T47D (cell line): ENCODE measurements around the gene CASZ1.

ENCODE experiments used
- DNase-seq, 2 experiments: peaks; one replicate each; pipeline versions ENCODE4 v3.0.0 to v3.0.0-alpha.2; 2011 to 2012; ENCODE audit warnings: low read depth in 1 of 2, low spot score in 1 of 2
- JUND ChIP-seq: IDR thresholded peaks from 2 replicates; pipeline ENCODE4 v1.6.1; 2012; ENCODE audit warnings: low read depth
- in situ Hi-C: cut with HindIII; loops from 2 replicates; pipeline ENCODE4 v1.10.0; 2016; ENCODE audit warnings: low sequenced_read_pairs, low pct_unique_long_range_greater_than_20kb

Gene CASZ1

GRCh38 chr1:10639775-10640578 lies 156.5 kb downstream of the CASZ1 start:
- in situ Hi-C loops = no loop called here

GRCh38 chr1:10639011-10639774 lies 157.3 kb downstream of the CASZ1 start:
- no peak for TF ChIP-seq JUND
- in situ Hi-C loops = no loop called here
- DNase-seq = no peak

More at GRCh38 chr1:10639775-10640578, 156.5 kb downstream of the CASZ1 start:
- no peak for TF ChIP-seq JUND
- DNase-seq = no peak

- no peak for TF ChIP-seq JUND
- no peak for DNase-seq
- in situ Hi-C loops = no loop called here
Observed at GRCh38 chr1:10638559-10639005, 157.9 kb downstream of the CASZ1 start.

DNA sequence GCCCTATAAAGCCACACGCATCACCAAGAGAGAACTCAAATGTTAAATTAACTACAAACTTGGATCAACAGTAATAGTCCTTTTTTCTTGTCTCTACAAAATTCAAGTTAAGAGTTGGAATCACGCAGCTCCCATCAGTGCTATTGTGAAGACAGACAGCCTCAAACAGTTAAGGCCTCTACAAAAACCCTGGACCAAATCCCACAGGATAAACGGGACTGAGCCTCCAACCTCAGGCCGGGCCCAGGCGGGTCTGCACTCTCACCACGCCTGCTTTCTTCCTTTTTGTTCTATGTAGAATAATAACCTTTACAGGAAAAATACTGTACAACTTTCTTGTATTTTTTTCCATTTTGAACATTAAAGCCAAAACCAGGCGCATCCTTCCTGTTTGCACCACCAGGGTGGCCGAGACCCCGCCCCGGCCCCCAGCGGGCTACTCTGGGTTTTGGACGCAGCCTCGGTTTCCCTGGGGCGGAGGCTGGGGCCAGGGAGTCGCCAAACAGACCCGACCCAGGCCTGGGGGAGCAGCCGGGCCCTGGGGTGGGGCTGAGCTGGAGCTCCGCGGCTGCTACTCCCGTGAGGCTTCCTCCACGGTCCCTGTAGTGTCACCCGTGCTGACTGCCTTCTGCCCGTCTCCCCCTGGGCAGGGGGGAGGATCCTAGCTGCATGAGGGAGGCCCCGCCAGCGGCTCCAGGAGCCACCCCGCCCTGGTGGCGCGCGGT lies 158.4 kb downstream of the CASZ1 start:
- in situ Hi-C loops = no loop called here
- DNase-seq = no peak
- no peak for TF ChIP-seq JUND

DNA sequence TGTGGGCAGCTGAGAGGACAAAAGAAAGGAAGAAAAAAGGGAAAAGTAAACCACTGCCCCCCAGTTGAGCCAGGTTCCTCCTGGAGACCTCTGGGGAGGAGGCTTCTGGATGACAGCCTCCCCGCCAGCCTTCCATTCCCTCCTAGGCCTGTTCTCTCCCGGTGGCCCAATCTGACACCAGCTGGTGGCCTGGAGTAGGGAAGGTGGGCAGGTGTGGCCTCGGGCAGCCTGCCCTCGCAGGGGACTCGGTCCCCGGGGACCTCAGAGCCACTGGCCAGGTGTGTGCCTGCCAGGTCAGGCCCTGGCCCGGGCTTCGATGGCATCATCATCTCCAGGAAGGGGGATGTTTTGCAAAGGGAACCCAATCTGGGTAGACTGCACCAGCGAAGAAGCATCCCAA lies 159.0 kb downstream of the CASZ1 start:
- in situ Hi-C loops = no loop called here

GRCh38 chr1:10635992-10636391 lies 160.5 kb downstream of the CASZ1 start:
- in situ Hi-C loops = no loop called here
- DNase-seq = peak; percentile 85 to 96
- TF ChIP-seq JUND = no peak

More for the DNA sequence above, 159.0 kb downstream of the CASZ1 start:
- peak in 1 of 2 experiments; percentile 74 for DNase-seq
- no peak for TF ChIP-seq JUND

- peak; percentile 21; the same call in 1 of the 2 replicates for TF ChIP-seq JUND
- DNase-seq = peak; percentile 82 to 86
- in situ Hi-C loops = no loop called here
Observed at GRCh38 chr1:10635085-10635896, 161.2 kb downstream of the CASZ1 start.

- DNase-seq = peak in 1 of 2 experiments; percentile 49
- TF ChIP-seq JUND = no peak
- in situ Hi-C loops = no loop called here
Observed at GRCh38 chr1:10634428-10635084, 161.9 kb downstream of the CASZ1 start.

GRCh38 chr1:10634075-10634427 lies 162.4 kb downstream of the CASZ1 start:
- in situ Hi-C loops = no loop called here
- TF ChIP-seq JUND = no peak
- no peak for DNase-seq

- no peak for DNase-seq
- TF ChIP-seq JUND = no peak
- in situ Hi-C loops = no loop called here
Observed at GRCh38 chr1:10633416-10633815, 163.0 kb downstream of the CASZ1 start.

GRCh38 chr1:10632691-10633090 lies 163.8 kb downstream of the CASZ1 start:
- no peak for DNase-seq

More at GRCh38 chr1:10632691-10633090, 163.8 kb downstream of the CASZ1 start:
- TF ChIP-seq JUND = no peak
- in situ Hi-C loops = no loop called here
